Brain pericyte (primary cell): ENCODE measurements around the gene PPP2R3C.
"Not testable (repeated sequence)": the region's sequence is repeated elsewhere in the genome, so short reads cannot be mapped to it uniquely, and the experiment has no call there.

Experiments used
- DNase-seq: peaks from one replicate; pipeline ENCODE4 v3.0.0-alpha.2; 2012; ENCODE audit warnings: low read depth, low spot score

The PPP2R3C gene

GRCh38 chr14:35052637-35053036, 69.2 kb downstream of the PPP2R3C start:
- DNase-seq = no peak

- peak; percentile 5 for DNase-seq
Observed at GRCh38 chr14:35051796-35052195, 70.0 kb downstream of the PPP2R3C start.

DNA sequence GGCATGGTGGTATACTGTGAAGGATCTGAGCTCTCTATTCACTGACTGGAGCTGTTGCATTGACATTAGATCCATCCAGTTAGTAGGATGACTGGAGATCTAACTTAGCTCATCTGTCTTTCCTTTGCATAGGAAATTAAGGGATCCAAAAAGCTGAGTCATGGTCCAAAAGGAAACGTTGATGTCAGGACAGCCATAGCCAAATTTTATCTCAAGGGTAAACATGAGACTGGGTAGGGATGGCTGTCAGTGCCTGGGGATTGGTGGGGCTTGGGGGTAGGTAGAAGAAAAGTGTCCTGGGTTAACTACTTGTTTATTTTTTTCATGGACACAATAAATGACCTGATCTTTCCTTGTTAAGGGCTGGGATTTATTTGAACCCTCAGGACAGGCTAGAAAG, 71.1 kb downstream of the PPP2R3C start:
- DNase-seq = no peak

GRCh38 chr14:35047976-35048513, 73.7 kb downstream of the PPP2R3C start:
- no peak for DNase-seq

GRCh38 chr14:35046751-35047536, 74.8 kb downstream of the PPP2R3C start:
- DNase-seq = no peak

- peak; percentile 69 for DNase-seq
Observed at GRCh38 chr14:35046048-35046750, 75.6 kb downstream of the PPP2R3C start, which contains the start of gene FAM177A1. FAM177A1 (plus strand) TSS chr14:35046272; CDS start chr14:35046464, 192 bp downstream.

- DNase-seq = no peak
Observed at GRCh38 chr14:35045798-35046047, 76.1 kb downstream of the PPP2R3C start.

DNA sequence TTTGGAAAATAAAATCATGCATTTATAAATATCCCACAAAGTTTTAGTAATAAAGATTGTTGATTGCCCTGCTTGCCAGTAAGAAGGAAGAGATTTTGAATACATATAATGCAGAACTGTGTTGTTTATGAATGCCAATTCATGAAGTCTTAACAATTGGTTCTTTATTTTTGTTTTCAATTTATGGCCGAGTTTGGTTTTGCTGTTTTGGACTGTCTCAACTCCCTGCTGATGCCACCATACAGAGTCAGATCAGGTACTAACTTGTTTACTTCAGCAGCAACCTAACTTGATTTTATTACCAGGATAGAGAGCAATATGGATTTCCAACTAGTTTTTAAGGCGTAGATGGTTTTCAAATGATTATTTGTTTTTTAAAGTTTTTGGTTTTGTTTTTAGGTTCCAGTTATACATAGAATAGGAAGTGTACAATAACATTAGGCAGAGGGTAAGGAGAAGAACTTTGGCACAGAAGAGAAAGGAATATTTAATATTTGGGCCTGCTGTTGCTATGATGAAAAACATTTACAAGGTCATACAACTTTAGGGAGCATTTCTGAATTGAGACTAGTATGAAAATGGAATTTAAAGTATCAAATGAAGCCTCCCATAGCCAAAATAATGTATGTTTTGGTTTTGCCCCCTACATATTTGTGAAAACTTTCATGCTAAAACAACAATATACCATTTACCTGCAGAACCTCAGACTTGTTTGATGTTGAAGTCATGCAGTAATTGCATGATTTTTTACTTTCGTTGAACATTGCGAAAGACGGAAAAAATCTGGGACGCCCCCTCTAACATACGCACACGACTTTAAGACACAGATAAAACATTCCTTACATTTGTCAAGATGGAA, 76.6 kb downstream of the PPP2R3C start:
- no peak for DNase-seq

DNA sequence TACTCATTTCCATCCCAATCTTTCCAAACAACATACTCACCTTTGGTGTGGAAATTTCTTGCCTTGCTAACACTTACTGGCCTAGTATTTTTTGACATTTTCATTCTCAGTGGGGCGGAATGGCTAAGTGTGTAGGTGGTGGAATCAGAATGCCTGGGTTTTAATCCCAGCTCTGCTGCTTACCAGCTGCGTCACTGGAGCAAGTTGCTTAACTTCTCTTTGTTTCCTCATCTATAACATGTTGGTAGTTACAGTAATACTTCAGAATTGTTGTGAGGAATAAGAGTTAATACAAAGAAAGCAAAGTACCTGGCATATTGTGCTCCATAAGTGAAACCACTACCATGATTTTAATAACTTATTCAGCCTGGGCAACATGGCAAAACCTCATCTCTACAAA, 78.7 kb downstream of the PPP2R3C start:
- no peak for DNase-seq

DNA sequence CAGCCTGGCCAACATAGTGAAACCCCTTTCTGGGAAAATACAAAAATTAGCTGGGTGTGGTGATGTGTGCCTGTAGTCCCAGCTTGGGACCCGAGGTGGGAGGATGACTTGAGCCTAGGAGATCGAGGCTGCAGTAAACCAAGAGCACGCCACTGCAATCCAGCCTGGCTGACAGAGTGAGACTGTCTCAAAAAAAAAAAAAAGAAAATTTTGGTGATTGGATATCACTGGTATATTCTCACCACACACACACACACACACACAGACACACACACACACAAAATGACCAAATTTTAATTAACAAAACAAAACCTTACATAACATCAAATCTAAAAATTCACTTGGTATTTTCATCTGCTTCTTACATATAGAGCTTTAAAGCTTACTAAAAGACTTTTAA, 79.2 kb downstream of the PPP2R3C start:
- no peak for DNase-seq

- DNase-seq = not testable (repeated sequence)
Observed at GRCh38 chr14:35038312-35038711, 83.5 kb downstream of the PPP2R3C start.
